Endodermal cell (in vitro differentiated cells): ENCODE results near the gene NUDT9. TPM values are rescaled to one million over a fixed set of nuclear protein-coding genes. Genes with fewer than 3 reads are reported as not detected.

Experiments used
- DNase-seq: peaks from one replicate; pipeline ENCODE4 v3.0.0-alpha.2; 2017
- H3K27ac ChIP-seq: 2 replicates; pipeline ENCODE4 v1.5.1; 2013; ENCODE audit warnings: mild to moderate bottlenecking, low read depth, low read length, moderate library complexity
- H3K27me3 ChIP-seq: 2 replicates; pipeline ENCODE4 v1.6.1; 2013; ENCODE audit warnings: mild to moderate bottlenecking, low read length, moderate library complexity; ENCODE audit not compliant: insufficient read depth, control insufficient read depth, poor library complexity, severe bottlenecking
- H3K36me3 ChIP-seq: 2 replicates; pipeline ENCODE4 v1.7.0; 2013; ENCODE audit warnings: mild to moderate bottlenecking, low read length, moderate library complexity; ENCODE audit not compliant: control insufficient read depth, insufficient read depth
- H3K4me1 ChIP-seq: one replicate; pipeline ENCODE4 v1.7.0; 2013; ENCODE audit warnings: low read length; ENCODE audit not compliant: control insufficient read depth, insufficient read depth
- H3K4me3 ChIP-seq: 2 replicates; pipeline ENCODE4 v1.5.1; 2013; ENCODE audit warnings: mild to moderate bottlenecking, low read length, moderate library complexity
- H3K9ac ChIP-seq: 2 replicates; pipeline ENCODE4 v1.6.1; 2013; ENCODE audit warnings: mild to moderate bottlenecking, low read length, moderate library complexity; ENCODE audit not compliant: poor library complexity, severe bottlenecking; ENCODE audit errors: extremely low read depth
- H3K9me3 ChIP-seq: 2 replicates; pipeline ENCODE4 v1.6.1; 2013; ENCODE audit warnings: mild to moderate bottlenecking, low read length, moderate library complexity; ENCODE audit not compliant: control insufficient read depth
- H3K27ac Mint-ChIP-seq: 2 replicates; pipeline ENCODE4 v1.8.0; 2020; ENCODE audit warnings: mixed read lengths
- H3K27me3 Mint-ChIP-seq: 2 replicates; pipeline ENCODE4 v1.8.0; 2021; ENCODE audit warnings: mild to moderate bottlenecking, mixed read lengths; ENCODE audit not compliant: insufficient read depth
- H3K36me3 Mint-ChIP-seq: 2 replicates; pipeline ENCODE4 v1.8.0; 2020; ENCODE audit warnings: low read depth, mixed read lengths
- H3K4me1 Mint-ChIP-seq: 2 replicates; pipeline ENCODE4 v1.8.0; 2020; ENCODE audit warnings: mixed read lengths
- H3K4me3 Mint-ChIP-seq: 2 replicates; pipeline ENCODE4 v1.8.0; 2020; ENCODE audit warnings: mild to moderate bottlenecking, moderate library complexity, mixed read lengths
- H3K9me3 Mint-ChIP-seq: 2 replicates; pipeline ENCODE4 v1.8.0; 2020; ENCODE audit warnings: mild to moderate bottlenecking, mixed read lengths
- CTCF ChIP-seq: fragments of 200-600 bp; sonication (generic); conservative IDR thresholded peaks from 2 replicates; pipeline ENCODE4 v1.5.0; 2021; ENCODE audit warnings: antibody characterized with exemption, mild to moderate bottlenecking
- WGBS, 2 experiments: methylation state at CpG; one replicate each; pipeline versions ENCODE4 v1.1.5 to v1.1.7; 2013; ENCODE audit warnings: missing lambda C conversion rate in 2 of 2, mixed read lengths in 1 of 2; ENCODE audit not compliant: insufficient coverage in 1 of 2, insufficient read length in 1 of 2; 5-methylcytosine and 5-hydroxymethylcytosine counted together
- total RNA-seq, 2 donors: library from RNA; stranded (reverse); fragmentation: NEBNext Ultra II Directional in 1 of 2; extraction: Animal tissue kit (Norgen Biotek cat#: 25700) in 1 of 2; gene quantifications; 2 replicates in 1 of 2; 3 replicates in 1 of 2; pipeline ENCODE4 v1.2.1, GENCODE V29; 2021

NUDT9 gene
- total RNA-seq, 2 donors from 2014 or later, result 23.2 to 28.6 TPM

GRCh38 chr4:87498446-87498900, 76.1 kb downstream of the NUDT9 start:
- Mint-ChIP-seq H3K4me3 (no peak overlapping the region), H3K4me1 (no peaks in the 10 kb centered on the region), H3K27me3 (no peaks in the 10 kb centered on the region), H3K27ac (no peak overlapping the region), H3K9me3 (no peaks in the 10 kb centered on the region), H3K36me3 (no peaks in the 10 kb centered on the region)
- H3K27ac ChIP-seq, result no peak overlapping the region
- H3K4me3 ChIP-seq, result no peak overlapping the region
- H3K9ac ChIP-seq, result no peak overlapping the region
- H3K9me3 ChIP-seq, result no peaks in the 10 kb centered on the region
- no peaks in the 10 kb centered on the region for H3K27me3 ChIP-seq
- no peaks in the 10 kb centered on the region for H3K4me1 ChIP-seq
- H3K36me3 ChIP-seq, result no peaks in the 10 kb centered on the region
- DNase-seq, result no peak
- 91 to 96% methylated on average over 4 to 5 of the region's 5 CpGs for WGBS, 2 experiments
- no peak for TF ChIP-seq CTCF

- H3K4me3 ChIP-seq, result no peak overlapping the region
- H3K4me1 ChIP-seq, result no peaks in the 10 kb centered on the region
- no peaks in the 10 kb centered on the region for H3K36me3 ChIP-seq
- Mint-ChIP-seq H3K27ac (no peak overlapping the region), H3K4me3 (no peak overlapping the region), H3K9me3 (no peaks in the 10 kb centered on the region), H3K27me3 (no peaks in the 10 kb centered on the region), H3K4me1 (no peaks in the 10 kb centered on the region), H3K36me3 (no peaks in the 10 kb centered on the region)
- H3K9ac ChIP-seq, result no peak overlapping the region
- no peaks in the 10 kb centered on the region for H3K9me3 ChIP-seq
- H3K27ac ChIP-seq, result no peak overlapping the region
- DNase-seq, result no peak
- 91 to 93% methylated on average over 7 of the region's 7 CpGs for WGBS, 2 experiments
- no peak for TF ChIP-seq CTCF
- no peaks in the 10 kb centered on the region for H3K27me3 ChIP-seq
Measured at GRCh38 chr4:87499403-87500091, 77.2 kb downstream of the NUDT9 start.

- no peak for TF ChIP-seq CTCF
- no peak overlapping the region for H3K27ac ChIP-seq
- no peaks in the 10 kb centered on the region for H3K4me1 Mint-ChIP-seq
Measured at GRCh38 chr4:87500092-87500462, 77.7 kb downstream of the NUDT9 start.

More at GRCh38 chr4:87500092-87500462, 77.7 kb downstream of the NUDT9 start:
- DNase-seq, result no peak
- Histone ChIP-seq H3K9ac (no peak overlapping the region), H3K27me3 (no peaks in the 10 kb centered on the region), H3K4me1 (no peaks in the 10 kb centered on the region), H3K9me3 (no peaks in the 10 kb centered on the region), H3K4me3 (no peak overlapping the region), H3K36me3 (no peaks in the 10 kb centered on the region)
- H3K4me3 Mint-ChIP-seq, result no peak overlapping the region
- H3K27me3 Mint-ChIP-seq, result no peaks in the 10 kb centered on the region
- no peaks in the 10 kb centered on the region for H3K9me3 Mint-ChIP-seq
- H3K27ac Mint-ChIP-seq, result no peak overlapping the region
- H3K36me3 Mint-ChIP-seq, result no peaks in the 10 kb centered on the region
- WGBS, 2 experiments, result 94 to 100% methylated on average over 1 to 4 of the region's 4 CpGs
